ENCODE data around the gene MME. TPM values are rescaled to one million over a fixed set of nuclear protein-coding genes. Genes with fewer than 3 reads are reported as not detected.

MME gene
- total and polyA plus RNA-seq, 8 donors: under 0.01 to 49.4 (median 2.0) TPM; not detected in 1

DNA sequence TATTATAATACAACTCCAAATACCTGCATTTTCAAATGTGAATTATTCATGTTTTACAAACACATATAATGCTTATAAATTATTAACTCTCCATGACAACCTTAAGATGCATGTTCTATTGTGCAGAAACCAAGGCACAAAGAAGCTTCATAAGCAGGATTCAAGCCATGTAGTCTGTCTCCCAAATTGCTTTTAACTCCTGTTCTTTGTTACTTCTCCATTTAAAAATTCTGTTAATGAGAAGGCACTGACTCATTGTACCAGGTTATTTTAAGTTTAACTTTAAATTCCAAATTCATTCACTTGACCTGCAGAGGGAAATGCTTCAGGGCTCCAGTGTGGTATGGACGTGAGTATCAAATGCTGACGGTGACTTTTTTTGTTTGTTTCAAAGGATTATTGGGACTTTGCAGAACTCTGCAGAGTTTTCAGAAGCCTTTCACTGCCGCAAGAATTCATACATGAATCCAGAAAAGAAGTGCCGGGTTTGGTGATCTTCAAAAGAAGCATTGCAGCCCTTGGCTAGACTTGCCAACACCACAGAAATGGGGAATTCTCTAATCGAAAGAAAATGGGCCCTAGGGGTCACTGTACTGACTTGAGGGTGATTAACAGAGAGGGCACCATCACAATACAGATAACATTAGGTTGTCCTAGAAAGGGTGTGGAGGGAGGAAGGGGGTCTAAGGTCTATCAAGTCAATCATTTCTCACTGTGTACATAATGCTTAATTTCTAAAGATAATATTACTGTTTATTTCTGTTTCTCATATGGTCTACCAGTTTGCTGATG is 100.0 kb downstream of the MME start:
- peaks cover 0 to 4% (median 0%) of the 10 kb centered on the region in 4 donors for H3K4me1 ChIP-seq
- no peaks in the 10 kb centered on the region for H3K9me3 ChIP-seq
- no peak overlapping the region for H3K27ac ChIP-seq
- TF ChIP-seq POLR2AphosphoS5 (IDR thresholded peaks at IDR 0.05): no peak
- TF ChIP-seq, protein P1, sequence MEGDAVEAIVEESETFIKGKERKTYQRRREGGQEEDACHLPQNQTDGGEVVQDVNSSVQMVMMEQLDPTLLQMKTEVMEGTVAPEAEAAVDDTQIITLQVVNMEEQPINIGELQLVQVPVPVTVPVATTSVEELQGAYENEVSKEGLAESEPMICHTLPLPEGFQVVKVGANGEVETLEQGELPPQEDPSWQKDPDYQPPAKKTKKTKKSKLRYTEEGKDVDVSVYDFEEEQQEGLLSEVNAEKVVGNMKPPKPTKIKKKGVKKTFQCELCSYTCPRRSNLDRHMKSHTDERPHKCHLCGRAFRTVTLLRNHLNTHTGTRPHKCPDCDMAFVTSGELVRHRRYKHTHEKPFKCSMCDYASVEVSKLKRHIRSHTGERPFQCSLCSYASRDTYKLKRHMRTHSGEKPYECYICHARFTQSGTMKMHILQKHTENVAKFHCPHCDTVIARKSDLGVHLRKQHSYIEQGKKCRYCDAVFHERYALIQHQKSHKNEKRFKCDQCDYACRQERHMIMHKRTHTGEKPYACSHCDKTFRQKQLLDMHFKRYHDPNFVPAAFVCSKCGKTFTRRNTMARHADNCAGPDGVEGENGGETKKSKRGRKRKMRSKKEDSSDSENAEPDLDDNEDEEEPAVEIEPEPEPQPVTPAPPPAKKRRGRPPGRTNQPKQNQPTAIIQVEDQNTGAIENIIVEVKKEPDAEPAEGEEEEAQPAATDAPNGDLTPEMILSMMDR (IDR thresholded peaks at IDR 0.05): no peak
- no peak for TF ChIP-seq POLR2A (IDR thresholded peaks at IDR 0.05)
- no peak for TF ChIP-seq EP300 (IDR thresholded peaks at IDR 0.05)
- no peaks in the 10 kb centered on the region for H3K36me3 ChIP-seq
- H3K4me3 ChIP-seq: no peak overlapping the region
- no peak for DNase-seq
- H3K27me3 ChIP-seq: no peaks in the 10 kb centered on the region
- 71 to 84% (median 77%) methylated on average over 5 of the region's 5 CpGs for WGBS, 5 donors
- intact Hi-C loops (cut with DNase I; ENCODE audit: low total_unique reads): no loop called here

DNA sequence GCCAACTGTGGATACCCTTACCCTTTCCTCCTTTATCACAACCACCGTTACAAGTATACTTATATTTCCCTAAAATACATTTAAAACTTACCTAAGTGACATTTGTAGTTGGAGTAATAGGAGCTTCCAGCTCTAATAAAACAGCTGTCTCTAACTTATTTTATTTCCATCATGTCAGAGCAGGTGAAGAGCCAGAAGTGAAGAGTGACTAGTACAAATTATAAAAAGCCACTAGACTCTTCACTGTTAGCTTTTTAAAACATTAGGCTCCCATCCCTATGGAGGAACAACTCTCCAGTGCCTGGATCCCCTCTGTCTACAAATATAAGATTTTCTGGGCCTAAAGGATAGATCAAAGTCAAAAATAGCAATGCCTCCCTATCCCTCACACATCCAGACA is 102.3 kb downstream of the MME start:
- peaks cover 0 to 4% (median 0%) of the 10 kb centered on the region in 4 donors for H3K4me1 ChIP-seq
- intact Hi-C loops (cut with DNase I; ENCODE audit: low total_unique reads): no loop called here
- H3K27me3 ChIP-seq: no peaks in the 10 kb centered on the region
- no peaks in the 10 kb centered on the region for H3K9me3 ChIP-seq
- TF ChIP-seq POLR2A (IDR thresholded peaks at IDR 0.05) (no peak), EP300 (IDR thresholded peaks at IDR 0.05) (no peak), POLR2AphosphoS5 (IDR thresholded peaks at IDR 0.05) (no peak)
- TF ChIP-seq, protein P1 (IDR thresholded peaks at IDR 0.05): no peak
- WGBS, 5 donors: 90 to 97% (median 94%) methylated on average over 1 of the region's 1 CpG
- H3K36me3 ChIP-seq: no peaks in the 10 kb centered on the region
- no peak overlapping the region for H3K27ac ChIP-seq
- DNase-seq: no peak
- H3K4me3 ChIP-seq: no peak overlapping the region

DNA sequence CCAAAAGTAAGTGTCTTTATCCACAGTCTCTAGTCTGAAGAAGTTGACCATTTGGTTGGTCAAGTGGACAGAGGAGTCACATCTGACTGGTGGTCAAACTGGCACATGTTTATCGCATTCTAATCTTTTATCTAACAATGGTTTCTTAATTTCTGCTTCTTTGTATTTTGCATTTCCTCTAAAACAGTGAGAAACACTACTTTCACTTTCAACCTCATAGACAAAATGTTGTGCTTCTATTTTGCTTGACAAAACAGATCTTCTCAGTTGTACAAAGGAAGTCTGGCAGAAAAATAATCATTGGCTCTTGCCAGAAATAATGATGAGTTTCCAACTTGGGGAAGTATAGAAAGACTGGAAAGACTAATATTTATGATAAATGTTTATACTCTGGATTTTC is 103.9 kb downstream of the MME start:
- no peak for TF ChIP-seq POLR2A (IDR thresholded peaks at IDR 0.05)
- TF ChIP-seq, protein P1 (IDR thresholded peaks at IDR 0.05): no peak
- no peak for TF ChIP-seq EP300 (IDR thresholded peaks at IDR 0.05)
- TF ChIP-seq POLR2AphosphoS5 (IDR thresholded peaks at IDR 0.05): no peak
- WGBS, 5 donors: 52 to 65% (median 53%) methylated on average over 1 of the region's 1 CpG
- Histone ChIP-seq H3K9me3 (no peaks in the 10 kb centered on the region), H3K36me3 (no peaks in the 10 kb centered on the region), H3K4me3 (no peak overlapping the region), H3K4me1 (peaks cover 0 to 4% (median 0%) of the 10 kb centered on the region in 4 donors), H3K27ac (no peak overlapping the region), H3K27me3 (no peaks in the 10 kb centered on the region)
- intact Hi-C loops (cut with DNase I; ENCODE audit: low total_unique reads): no loop called here
- no peak for DNase-seq

DNA sequence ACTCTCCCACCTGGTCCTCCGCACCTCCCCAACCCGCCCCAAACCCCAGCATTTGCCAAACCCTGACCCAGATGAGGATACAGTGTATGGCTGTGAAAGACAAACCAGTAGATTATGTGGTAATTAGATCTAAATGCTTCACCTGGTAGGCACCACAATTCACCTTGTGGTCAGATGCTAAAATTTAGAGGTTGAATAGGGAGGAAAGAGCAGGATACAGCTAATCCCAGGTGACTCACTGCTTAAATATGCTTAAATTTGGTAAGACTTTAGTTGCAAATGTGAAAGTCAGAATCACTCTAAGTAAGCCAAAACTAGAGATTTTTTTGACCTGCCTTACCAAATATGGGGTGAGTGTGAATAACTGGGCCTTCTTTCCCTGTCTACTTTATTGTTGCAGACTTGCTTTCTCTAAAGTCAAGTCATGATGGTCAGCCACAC is 105.5 kb downstream of the MME start:
- no peaks in the 10 kb centered on the region for H3K27me3 ChIP-seq
- intact Hi-C loops (cut with DNase I; ENCODE audit: low total_unique reads): no loop called here
- no peak overlapping the region for H3K27ac ChIP-seq
- no peak overlapping the region for H3K4me3 ChIP-seq
- no peaks in the 10 kb centered on the region for H3K9me3 ChIP-seq
- no peaks in the 10 kb centered on the region for H3K4me1 ChIP-seq
- no peak for TF ChIP-seq POLR2A (IDR thresholded peaks at IDR 0.05)
- TF ChIP-seq POLR2AphosphoS5 (IDR thresholded peaks at IDR 0.05): no peak
- TF ChIP-seq, protein P1 (IDR thresholded peaks at IDR 0.05): no peak
- no peak for TF ChIP-seq EP300 (IDR thresholded peaks at IDR 0.05)
- WGBS, 5 donors: 89 to 96% (median 93%) methylated on average over 2 of the region's 2 CpGs
- DNase-seq: no peak
- H3K36me3 ChIP-seq: no peaks in the 10 kb centered on the region
